ENCODE results near the gene ELMO1. TPM values are rescaled to one million over a fixed set of nuclear protein-coding genes. Genes with fewer than 3 reads are reported as not detected.

Gene ELMO1
- total RNA-seq, 1 experiment from 2014 or later: 7.8 TPM

DNA sequence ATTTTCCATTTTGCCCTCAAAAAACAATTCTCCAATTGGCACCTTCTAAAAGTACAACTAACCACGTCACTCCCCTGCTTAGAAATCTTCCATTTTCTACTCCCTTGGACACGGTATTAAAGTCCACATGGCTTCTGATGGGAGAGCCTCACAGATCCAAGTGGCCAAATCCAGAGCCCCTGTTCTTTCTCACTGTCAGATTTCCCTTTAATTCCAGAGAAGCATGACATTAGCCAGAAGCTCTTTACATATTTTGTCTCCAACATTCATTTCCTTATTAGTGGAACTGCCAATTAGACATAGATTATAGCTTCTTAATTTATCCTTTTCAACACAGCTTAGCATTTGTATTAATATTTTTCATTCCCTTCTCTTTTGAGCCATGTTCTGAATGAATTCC lies 118.7 kb downstream of the ELMO1 start:
- H3K27ac ChIP-seq (ENCODE audit: insufficient read length, low read depth, low read length): no peak overlapping the region
- no peak overlapping the region for H4K91ac ChIP-seq (ENCODE audit: insufficient read length, low read depth, low read length)
- H2BK12ac ChIP-seq (ENCODE audit: insufficient read length, low read depth, low read length): no peak overlapping the region
- H3K27ac Mint-ChIP-seq: no peak overlapping the region
- H3K14ac ChIP-seq (ENCODE audit: insufficient read depth, low read length): no peak overlapping the region
- TF ChIP-seq, protein P1, sequence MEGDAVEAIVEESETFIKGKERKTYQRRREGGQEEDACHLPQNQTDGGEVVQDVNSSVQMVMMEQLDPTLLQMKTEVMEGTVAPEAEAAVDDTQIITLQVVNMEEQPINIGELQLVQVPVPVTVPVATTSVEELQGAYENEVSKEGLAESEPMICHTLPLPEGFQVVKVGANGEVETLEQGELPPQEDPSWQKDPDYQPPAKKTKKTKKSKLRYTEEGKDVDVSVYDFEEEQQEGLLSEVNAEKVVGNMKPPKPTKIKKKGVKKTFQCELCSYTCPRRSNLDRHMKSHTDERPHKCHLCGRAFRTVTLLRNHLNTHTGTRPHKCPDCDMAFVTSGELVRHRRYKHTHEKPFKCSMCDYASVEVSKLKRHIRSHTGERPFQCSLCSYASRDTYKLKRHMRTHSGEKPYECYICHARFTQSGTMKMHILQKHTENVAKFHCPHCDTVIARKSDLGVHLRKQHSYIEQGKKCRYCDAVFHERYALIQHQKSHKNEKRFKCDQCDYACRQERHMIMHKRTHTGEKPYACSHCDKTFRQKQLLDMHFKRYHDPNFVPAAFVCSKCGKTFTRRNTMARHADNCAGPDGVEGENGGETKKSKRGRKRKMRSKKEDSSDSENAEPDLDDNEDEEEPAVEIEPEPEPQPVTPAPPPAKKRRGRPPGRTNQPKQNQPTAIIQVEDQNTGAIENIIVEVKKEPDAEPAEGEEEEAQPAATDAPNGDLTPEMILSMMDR (conservative IDR thresholded peaks at IDR 0.05): no peak
- no peak overlapping the region for H3K4me3 Mint-ChIP-seq
- no peaks in the 10 kb centered on the region for H3K79me1 ChIP-seq (ENCODE audit: insufficient read depth, low read depth, low read length, poor library complexity, severe bottlenecking)
- H2BK15ac ChIP-seq (ENCODE audit: low read depth, low read length): no peak overlapping the region
- H3K79me2 ChIP-seq (ENCODE audit: insufficient read depth, low read length): no peaks in the 10 kb centered on the region
- no peaks in the 10 kb centered on the region for H3K4me1 ChIP-seq (ENCODE audit: insufficient read depth, low read length)
- no peaks in the 10 kb centered on the region for H3K9me3 ChIP-seq (ENCODE audit: control insufficient read depth, low read depth, low read length)
- H3K56ac ChIP-seq (ENCODE audit: insufficient read length, low read depth, low read length): no peak overlapping the region
- no CpG with 5 or more reads among the region's 2 CpGs for WGBS (ENCODE audit: extremely low coverage, insufficient read length, low lambda C conversion rate)
- H3K18ac ChIP-seq (ENCODE audit: insufficient read length, low read depth, low read length): no peak overlapping the region
- no peak overlapping the region for H4K8ac ChIP-seq (replicated peaks; ENCODE audit: insufficient read length, low read depth, low read length)
- no peak overlapping the region for H4K5ac ChIP-seq (ENCODE audit: insufficient read length, low read depth, low read length)
- no peak overlapping the region for H3K4me2 ChIP-seq (ENCODE audit: insufficient read depth, insufficient read length, low read length)
- no peak overlapping the region for H3K9ac ChIP-seq (ENCODE audit: extremely low read depth, insufficient read length, low read length)
- no peaks in the 10 kb centered on the region for H3K23me2 ChIP-seq (ENCODE audit: insufficient read length, low read depth, low read length, poor library complexity, severe bottlenecking)
- no peaks in the 10 kb centered on the region for H4K20me1 ChIP-seq (ENCODE audit: control insufficient read depth, insufficient read depth, insufficient read length)
- no peak overlapping the region for H2BK5ac ChIP-seq (ENCODE audit: insufficient read length, low read length)
- no peak overlapping the region for H3K4ac ChIP-seq (ENCODE audit: low read depth, low read length)
- no peak overlapping the region for H3K23ac ChIP-seq (ENCODE audit: insufficient read length, low read depth, low read length)
- no peaks in the 10 kb centered on the region for H3K27me3 ChIP-seq (ENCODE audit: insufficient read depth, low read length)
- no peak overlapping the region for H2BK120ac ChIP-seq (ENCODE audit: low read depth, low read length, poor library complexity, severe bottlenecking)
- peaks cover 3 to 17% (median 5%) of the 10 kb centered on the region in 3 experiments; a peak in 6 of 7 replicates for H3K36me3 Mint-ChIP-seq (ENCODE audit: insufficient read depth in 1 of 3, low read depth in 3 of 3)
- peaks cover 9 to 11% of the 10 kb centered on the region in 2 experiments for H3K4me1 Mint-ChIP-seq
- peaks cover 4 to 5% of the 10 kb centered on the region in 2 experiments; a peak in 4 of 5 replicates for H3K9me3 Mint-ChIP-seq
- H3T11ph ChIP-seq (ENCODE audit: low read length): no peak overlapping the region
- no peak for DNase-seq
- H2BK20ac ChIP-seq (ENCODE audit: low read depth, low read length, poor library complexity, severe bottlenecking): no peak overlapping the region
- H2AFZ ChIP-seq (ENCODE audit: low read length): no peak overlapping the region
- no peak overlapping the region for H2AK5ac ChIP-seq (ENCODE audit: insufficient read length, low read length)
- H3K27me3 Mint-ChIP-seq (ENCODE audit: low read depth): no peaks in the 10 kb centered on the region
